Measurements from ENCODE around the gene ZNF789. TPM values are rescaled to one million over a fixed set of nuclear protein-coding genes. Genes with fewer than 3 reads are reported as not detected.

Gene ZNF789
- total and polyA plus RNA-seq, 9 of the 15 experiments (the other 6 are each of a cell fraction or from before 2014, with no cell fraction given) = 6.1 to 57.0 (median 24.8) TPM

DNA sequence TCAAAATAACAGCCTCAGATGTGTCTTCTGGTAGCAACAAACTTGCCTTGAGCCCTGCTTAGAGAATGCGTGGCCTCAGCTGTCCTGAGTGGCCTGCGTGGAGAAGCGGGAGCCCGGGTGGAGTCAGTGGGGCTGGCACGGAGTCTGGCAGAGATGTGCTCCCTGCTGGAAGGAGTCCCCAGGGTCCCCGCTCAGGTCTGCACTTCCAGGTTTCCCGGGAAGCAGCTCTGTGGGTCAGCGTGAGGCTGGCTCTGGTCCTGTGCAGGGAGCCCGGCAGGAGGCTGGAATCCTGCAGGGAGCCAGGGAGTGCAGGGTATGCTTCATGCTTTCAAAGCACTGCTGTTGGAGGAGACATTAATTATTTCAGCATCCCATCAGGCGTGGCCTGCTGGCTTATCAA lies 23.8 kb upstream of the ZNF789 start:
- TF ChIP-seq, protein P1, sequence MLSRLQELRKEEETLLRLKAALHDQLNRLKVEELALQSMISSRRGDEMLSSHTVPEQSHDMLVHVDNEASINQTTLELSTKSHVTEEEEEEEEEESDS (CRISPR knock-in tag; IDR thresholded peaks at IDR 0.05) = no peak
- TF ChIP-seq POLR2G (IDR thresholded peaks at IDR 0.05; ENCODE audit: low read depth, low read length) = peak; percentile 43
- Histone ChIP-seq H3K79me2 (ENCODE audit: control insufficient read depth, insufficient read depth, low read length) (peaks cover 5% of the 10 kb centered on the region; the same call in 1 of the 3 replicates), H3K4me1 (replicated peaks in 1 of 2; ENCODE audit: control insufficient read depth in 2 of 2, insufficient read depth in 2 of 2, low read length in 2 of 2) (peaks cover 0 to 10% of the 10 kb centered on the region in 2 experiments; a peak in 1 of 5 replicates), H3K9ac (ENCODE audit: insufficient read depth in 1 of 2, low read depth in 2 of 2, low read length in 2 of 2) (0 out of 4 replicates have a peak overlapping the region, but pooled peaks of 1 of the 2 experiments have one; percentile 3), H3K27ac (ENCODE audit: extremely low read depth, low read depth, low read length) (no peak overlapping the region), H3K36me3 (ENCODE audit: control insufficient read depth, insufficient read depth, low read length) (peaks cover 94% of the 10 kb centered on the region), H3K9me1 (ENCODE audit: control insufficient read depth, insufficient read depth, low read length) (no peaks in the 10 kb centered on the region), H3K4me2 (ENCODE audit: insufficient read depth, low read length) (no peak overlapping the region), H3K9me3 (replicated peaks; ENCODE audit: control insufficient read depth, insufficient read depth, low read depth, low read length) (0 out of 2 replicates have a peak, but pooled peaks cover 2% of the 10 kb centered on the region), H3K4me3 (no peak overlapping the region), H4K20me1 (replicated peaks; ENCODE audit: control insufficient read depth, insufficient read depth, low read length) (peaks cover 3% of the 10 kb centered on the region; the same call in 1 of the 2 replicates), H3K27me3 (ENCODE audit: control insufficient read depth in 2 of 2, insufficient read depth in 2 of 2, low read length in 2 of 2) (no peaks in the 10 kb centered on the region), H2AFZ (ENCODE audit: low read depth, low read length) (no peak overlapping the region)
- DNase-seq (ENCODE audit: extremely low read depth in 1 of 4, low spot score in 3 of 4) (no peak), FAIRE-seq (no peak), ATAC-seq (no peak)
- ChIA-PET POLR2A (interaction anchor here (0.7 to 2.6 kb wide), 3 partner anchors 10 to 435 kb away, joined by 3 to 11 read pairs (median 6); partner anchors contain the start of genes CPSF4 and PTCD1), CTCF (ENCODE audit: low intra/inter-chr PET ratio) (no interaction called here)
- intact Hi-C loops (cut with micrococcal nuclease) (no loop called here), in situ Hi-C loops (cut with MboI) (no loop called here)
- no TSS peak for BruUV-seq (replicated peaks)
- WGBS (ENCODE audit: insufficient coverage, low coverage, missing lambda C conversion rate) = 97% methylated on average over 10 of the region's 10 CpGs

DNA sequence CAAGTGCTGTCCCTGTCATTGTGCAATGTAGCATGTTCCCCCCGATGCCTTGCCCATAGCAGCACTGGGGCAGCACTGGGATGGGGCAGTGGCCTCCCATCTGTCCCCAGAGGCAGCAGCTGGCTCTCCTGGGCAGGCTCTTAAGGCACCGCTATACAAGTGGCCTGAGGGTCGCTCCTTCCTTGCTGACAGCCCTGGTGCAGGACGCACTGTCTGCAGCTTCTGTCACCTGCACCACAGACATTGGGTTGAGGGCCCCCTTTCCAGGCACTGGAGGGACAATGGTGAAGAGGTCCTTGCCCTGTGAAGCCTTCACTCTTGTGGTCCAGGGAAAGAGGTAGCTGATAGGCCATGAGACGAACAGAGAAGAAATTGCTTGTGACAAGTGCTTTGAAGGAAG lies 23.4 kb upstream of the ZNF789 start:
- intact Hi-C loops (cut with micrococcal nuclease) = no loop called here
- peak; percentile 10; the same call in 1 of the 2 replicates for TF ChIP-seq POLR2G (IDR thresholded peaks at IDR 0.05; ENCODE audit: low read depth, low read length)
- no peak for TF ChIP-seq PHF8 (IDR thresholded peaks at IDR 0.05; ENCODE audit: borderline replicate concordance, low read length)
- CTCF ChIA-PET (ENCODE audit: low intra/inter-chr PET ratio) = no interaction called here
- POLR2A ChIA-PET = interaction anchor here (0.7 to 2.6 kb wide), 4 partner anchors 10 to 435 kb away, joined by 3 to 11 read pairs (median 5); partner anchors contain the start of genes CPSF4 and PTCD1
- WGBS (ENCODE audit: insufficient coverage, low coverage, missing lambda C conversion rate) = 94% methylated on average over 5 of the region's 5 CpGs
- no peak overlapping the region; a peak in 1 of 4 replicates for H3K9ac ChIP-seq (ENCODE audit: insufficient read depth in 1 of 2, low read depth in 2 of 2, low read length in 2 of 2)
- DNase-seq (ENCODE audit: extremely low read depth in 1 of 4, low spot score in 3 of 4) (no peak), ATAC-seq (no peak), FAIRE-seq (no peak)
- H2AFZ ChIP-seq (ENCODE audit: low read depth, low read length) = no peak overlapping the region
- peaks cover 95% of the 10 kb centered on the region for H3K36me3 ChIP-seq (ENCODE audit: control insufficient read depth, insufficient read depth, low read length)
- H3K27me3 ChIP-seq (ENCODE audit: control insufficient read depth in 2 of 2, insufficient read depth in 2 of 2, low read length in 2 of 2) = no peaks in the 10 kb centered on the region
- in situ Hi-C loops (cut with MboI) = no loop called here
- H3K9me3 ChIP-seq (replicated peaks; ENCODE audit: control insufficient read depth, insufficient read depth, low read depth, low read length) = 0 out of 2 replicates have a peak, but pooled peaks cover 2% of the 10 kb centered on the region
- no TSS peak for BruUV-seq (replicated peaks)
- peaks cover 0 to 10% of the 10 kb centered on the region in 2 experiments; a peak in 1 of 5 replicates for H3K4me1 ChIP-seq (replicated peaks in 1 of 2; ENCODE audit: control insufficient read depth in 2 of 2, insufficient read depth in 2 of 2, low read length in 2 of 2)
- no peak overlapping the region for H3K4me2 ChIP-seq (ENCODE audit: insufficient read depth, low read length)
- no peak overlapping the region for H3K4me3 ChIP-seq
- peaks cover 5% of the 10 kb centered on the region; the same call in 1 of the 3 replicates for H3K79me2 ChIP-seq (ENCODE audit: control insufficient read depth, insufficient read depth, low read length)
- H3K9me1 ChIP-seq (ENCODE audit: control insufficient read depth, insufficient read depth, low read length) = no peaks in the 10 kb centered on the region
- H4K20me1 ChIP-seq (replicated peaks; ENCODE audit: control insufficient read depth, insufficient read depth, low read length) = peaks cover 3% of the 10 kb centered on the region; the same call in 1 of the 2 replicates
- no peak overlapping the region for H3K27ac ChIP-seq (ENCODE audit: extremely low read depth, low read depth, low read length)

Data from K562 (cell line).